ENCODE data around the gene CCNL2.
A peak's percentile ranks its signal among the peaks of the same experiment; 100 is the strongest.
"Not testable (repeated sequence)": the region's sequence is repeated elsewhere in the genome, so short reads cannot be mapped to it uniquely, and the experiment has no call there.

CCNL2 gene

DNA sequence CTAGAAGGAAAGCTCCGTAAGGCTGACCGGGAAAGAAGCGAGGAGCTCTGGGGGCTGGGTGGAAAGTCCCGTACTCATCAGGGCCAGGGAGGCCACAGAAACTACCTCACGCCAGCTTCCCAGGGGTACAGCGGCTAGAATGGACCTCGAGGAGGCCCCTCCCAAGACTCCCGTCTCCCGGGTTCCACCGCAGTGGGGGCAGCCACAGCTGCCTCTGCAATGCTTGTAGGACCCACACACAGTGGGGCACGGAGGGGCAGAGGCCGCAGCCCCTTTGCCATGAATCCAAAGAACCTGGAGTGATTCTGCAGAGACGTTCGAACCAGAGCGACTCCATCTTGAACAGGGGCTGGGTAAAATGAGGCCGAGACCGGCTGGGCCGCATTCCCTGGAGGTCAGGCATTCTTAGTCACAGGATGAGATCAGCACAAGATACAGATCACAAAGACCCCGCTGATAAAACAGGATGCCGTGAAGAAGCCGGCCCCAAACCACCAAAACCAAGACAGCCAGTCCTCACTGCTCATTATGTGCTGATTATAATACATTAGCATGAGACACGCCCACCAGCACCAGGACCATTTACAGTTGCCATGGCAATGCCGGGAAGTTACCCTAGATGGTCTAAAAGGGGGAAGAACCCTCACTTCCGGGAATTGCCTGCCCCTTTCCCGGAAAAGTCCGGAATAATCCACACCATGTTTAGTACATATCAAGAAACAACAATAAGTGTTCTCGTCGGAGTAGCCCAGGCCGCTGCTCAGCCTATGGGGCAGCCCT lies 23.5 kb upstream of the CCNL2 start:
- Histone ChIP-seq H3K27ac (ENCODE audit: low read depth, low read length) (no peak overlapping the region), H3K9me3 (ENCODE audit: low read length) (no peaks in the 10 kb centered on the region), H3K36me3 (ENCODE audit: insufficient read depth, low read length) (no peaks in the 10 kb centered on the region), H3K4me3 (ENCODE audit: low read depth in 1 of 2, low read length in 2 of 2) (no peak overlapping the region), H3K4me1 (ENCODE audit: insufficient read depth, low read length) (peaks cover 8% of the 10 kb centered on the region), H3K9ac (ENCODE audit: low read length) (no peak overlapping the region), H3K27me3 (ENCODE audit: control insufficient read depth in 1 of 2, insufficient read depth in 2 of 2, low read length in 2 of 2) (peaks cover 0 to 4% of the 10 kb centered on the region in 2 donors)

DNA sequence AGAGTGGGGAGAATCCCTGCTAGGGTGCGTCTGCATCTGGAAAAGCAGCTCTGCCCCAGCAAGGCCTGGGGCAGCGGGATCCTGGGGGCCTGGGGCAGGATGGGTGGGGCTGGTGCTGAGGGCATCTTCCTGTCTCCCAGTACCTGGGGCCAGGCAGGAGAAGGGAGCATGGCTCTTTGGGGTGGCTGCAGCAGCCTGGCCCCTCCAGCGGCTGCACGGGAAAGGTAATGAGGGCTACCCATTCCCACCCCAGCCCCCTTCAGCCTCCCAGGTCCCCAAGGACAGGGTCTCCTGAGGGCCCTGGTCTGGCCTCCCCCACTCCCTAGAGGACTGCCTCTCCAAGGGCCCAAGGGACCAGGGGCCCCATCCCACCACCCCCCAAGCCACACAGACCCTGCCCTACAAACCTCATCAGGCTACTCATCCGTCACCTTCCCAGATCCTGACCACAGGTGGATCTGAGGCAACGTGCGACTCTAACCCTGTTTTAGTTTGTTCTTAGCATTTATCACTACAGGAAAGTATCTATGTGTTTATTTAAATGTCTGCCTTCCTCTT lies 22.9 kb upstream of the CCNL2 start:
- H3K36me3 ChIP-seq (ENCODE audit: insufficient read depth, low read length): no peaks in the 10 kb centered on the region
- H3K4me1 ChIP-seq (ENCODE audit: insufficient read depth, low read length): peaks cover 8% of the 10 kb centered on the region
- H3K9me3 ChIP-seq (ENCODE audit: low read length): no peaks in the 10 kb centered on the region
- peaks cover 0 to 4% of the 10 kb centered on the region in 2 donors for H3K27me3 ChIP-seq (ENCODE audit: control insufficient read depth in 1 of 2, insufficient read depth in 2 of 2, low read length in 2 of 2)
- H3K4me3 ChIP-seq (ENCODE audit: low read depth in 1 of 2, low read length in 2 of 2): no peak overlapping the region
- H3K27ac ChIP-seq (ENCODE audit: low read depth, low read length): no peak overlapping the region
- no peak overlapping the region for H3K9ac ChIP-seq (ENCODE audit: low read length)

DNA sequence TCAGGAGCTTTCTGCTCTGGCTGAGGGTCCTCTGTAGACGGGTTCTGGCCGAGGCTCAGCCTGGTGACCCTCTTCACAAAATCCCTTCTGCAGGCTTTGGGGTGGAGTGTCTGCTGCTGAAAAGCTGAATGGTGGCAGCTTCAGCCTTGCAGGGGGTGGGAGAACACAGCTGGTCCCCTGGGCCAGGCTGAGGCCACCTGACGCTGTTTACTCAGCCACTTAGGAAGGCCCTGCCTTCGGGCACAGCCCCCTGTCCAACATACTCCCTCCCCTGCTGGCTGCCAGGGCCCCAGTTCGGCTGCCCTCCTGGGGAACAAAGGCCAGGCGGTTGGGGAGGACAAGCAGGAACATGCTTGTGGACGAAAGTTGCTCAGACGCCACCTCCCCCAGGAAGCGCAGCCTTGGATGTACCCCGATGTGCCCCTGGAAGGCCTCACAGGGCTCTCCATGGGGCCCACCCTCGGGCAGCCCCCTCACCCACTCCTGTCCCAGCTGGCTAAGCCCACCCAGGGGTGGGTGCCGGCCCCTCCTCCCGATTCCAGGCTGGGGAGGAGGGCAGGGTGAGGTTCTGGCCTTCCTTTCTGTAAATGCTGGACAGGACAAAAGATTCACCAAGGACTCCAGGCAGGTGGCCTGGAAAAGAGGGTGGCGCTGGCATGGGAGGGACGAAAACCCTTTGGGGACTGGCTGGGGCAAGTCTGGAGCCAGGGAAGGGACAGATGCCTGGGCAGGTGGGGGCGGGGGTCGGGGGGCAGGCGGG lies 22.2 kb upstream of the CCNL2 start, which contains the start of gene ANKRD65:
Gene ANKRD65, minus strand, starts transcription at position 130 of the 760 bp plus-strand sequence. CDS start 271 bp downstream, outside the sequence.
- Histone ChIP-seq H3K4me3 (ENCODE audit: low read depth in 1 of 2, low read length in 2 of 2) (peak within 1 kb of the TSS; percentile 35 to 42), H3K27me3 (ENCODE audit: control insufficient read depth in 1 of 2, insufficient read depth in 2 of 2, low read length in 2 of 2) (peaks cover 0 to 4% of the 10 kb centered on the region in 2 donors), H3K36me3 (ENCODE audit: insufficient read depth, low read length) (no peaks in the 10 kb centered on the region), H3K27ac (ENCODE audit: low read depth, low read length) (no peak within 1 kb of the TSS), H3K9me3 (ENCODE audit: low read length) (no peaks in the 10 kb centered on the region), H3K4me1 (ENCODE audit: insufficient read depth, low read length) (peaks cover 8% of the 10 kb centered on the region), H3K9ac (ENCODE audit: low read length) (peak within 1 kb of the TSS; percentile 27)

DNA sequence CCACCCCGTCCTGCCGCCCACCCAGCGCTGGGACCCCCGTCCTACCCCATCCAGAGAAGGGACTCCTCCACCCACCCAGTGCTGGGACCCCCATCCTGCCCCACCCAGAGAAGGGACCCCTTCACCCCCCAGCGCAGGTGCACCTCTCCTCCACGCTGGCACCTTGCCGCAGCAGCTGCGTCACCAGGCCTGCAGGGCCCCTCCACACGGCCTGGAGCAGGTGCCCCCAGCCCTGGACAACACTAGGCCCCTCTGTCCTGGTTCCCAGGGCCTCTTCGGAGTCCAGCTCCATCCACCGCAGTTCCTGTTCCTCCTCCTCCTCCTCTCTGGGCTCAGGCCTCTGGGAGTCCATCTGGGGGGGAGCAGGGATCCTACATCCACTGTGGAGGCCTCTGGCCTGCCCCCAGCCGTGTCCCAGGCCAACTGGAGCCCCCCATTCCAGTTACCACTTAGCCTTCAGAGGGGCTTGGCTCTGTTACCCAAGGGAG lies 21.6 kb upstream of the CCNL2 start:
- peak overlapping the region; percentile 35 to 42 for H3K4me3 ChIP-seq (ENCODE audit: low read depth in 1 of 2, low read length in 2 of 2)
- H3K4me1 ChIP-seq (ENCODE audit: insufficient read depth, low read length): peaks cover 8% of the 10 kb centered on the region
- H3K9me3 ChIP-seq (ENCODE audit: low read length): no peaks in the 10 kb centered on the region
- no peaks in the 10 kb centered on the region for H3K36me3 ChIP-seq (ENCODE audit: insufficient read depth, low read length)
- H3K27ac ChIP-seq (ENCODE audit: low read depth, low read length): no peak overlapping the region
- H3K9ac ChIP-seq (ENCODE audit: low read length): peak overlapping the region; percentile 27
- H3K27me3 ChIP-seq (ENCODE audit: control insufficient read depth in 1 of 2, insufficient read depth in 2 of 2, low read length in 2 of 2): peaks cover 0 to 4% of the 10 kb centered on the region in 2 donors

DNA sequence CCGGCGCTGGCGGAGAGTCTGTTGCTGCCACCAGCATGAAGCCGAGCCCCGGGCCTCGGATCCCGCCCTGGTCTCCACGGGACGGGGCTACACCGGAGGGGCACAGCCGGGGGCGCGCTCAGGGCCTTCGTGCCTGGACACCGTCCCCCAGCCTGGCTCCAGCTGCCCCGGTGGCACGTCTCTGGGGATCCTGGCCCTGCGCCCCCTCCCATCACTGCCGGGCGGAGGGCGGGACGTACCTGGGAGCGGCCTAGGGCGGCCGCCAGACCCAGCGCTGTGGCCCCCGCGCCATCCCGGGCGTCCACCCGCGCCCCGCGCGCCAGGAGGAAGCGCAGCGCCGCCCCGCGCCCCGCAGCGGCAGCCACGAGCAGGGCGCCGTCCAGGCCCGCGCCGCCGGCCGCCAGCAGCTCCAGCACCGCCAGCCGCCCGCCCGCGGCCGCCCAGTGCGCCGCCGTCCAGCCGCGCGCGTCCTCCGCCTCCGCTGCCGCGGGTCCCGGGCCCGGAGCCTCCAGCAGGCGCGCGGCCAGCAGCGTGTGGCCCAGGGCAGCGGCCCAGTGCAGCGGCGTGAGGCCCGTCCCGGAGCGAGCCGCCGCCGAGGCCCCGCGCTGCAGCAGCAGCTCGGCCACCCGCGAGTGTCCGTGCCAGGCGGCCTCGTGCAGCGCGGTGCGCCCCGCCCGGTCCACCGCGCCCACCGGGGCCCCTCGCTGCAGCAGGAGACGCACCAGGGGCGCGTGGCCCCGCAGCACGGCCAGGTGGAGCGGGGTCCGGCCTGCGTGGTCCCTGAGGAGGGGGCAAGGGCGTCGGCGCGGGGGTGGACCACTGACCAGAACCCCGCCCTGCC lies 20.9 kb upstream of the CCNL2 start:
- Histone ChIP-seq H3K9me3 (ENCODE audit: low read length) (no peaks in the 10 kb centered on the region), H3K27ac (ENCODE audit: low read depth, low read length) (peak overlapping the region; percentile 56), H3K36me3 (ENCODE audit: insufficient read depth, low read length) (no peaks in the 10 kb centered on the region), H3K4me3 (ENCODE audit: low read depth in 1 of 2, low read length in 2 of 2) (peak overlapping the region; percentile 43 to 54), H3K9ac (ENCODE audit: low read length) (no peak overlapping the region), H3K4me1 (ENCODE audit: insufficient read depth, low read length) (peaks cover 8% of the 10 kb centered on the region), H3K27me3 (ENCODE audit: control insufficient read depth in 1 of 2, insufficient read depth in 2 of 2, low read length in 2 of 2) (peaks cover 0 to 4% of the 10 kb centered on the region in 2 donors)

DNA sequence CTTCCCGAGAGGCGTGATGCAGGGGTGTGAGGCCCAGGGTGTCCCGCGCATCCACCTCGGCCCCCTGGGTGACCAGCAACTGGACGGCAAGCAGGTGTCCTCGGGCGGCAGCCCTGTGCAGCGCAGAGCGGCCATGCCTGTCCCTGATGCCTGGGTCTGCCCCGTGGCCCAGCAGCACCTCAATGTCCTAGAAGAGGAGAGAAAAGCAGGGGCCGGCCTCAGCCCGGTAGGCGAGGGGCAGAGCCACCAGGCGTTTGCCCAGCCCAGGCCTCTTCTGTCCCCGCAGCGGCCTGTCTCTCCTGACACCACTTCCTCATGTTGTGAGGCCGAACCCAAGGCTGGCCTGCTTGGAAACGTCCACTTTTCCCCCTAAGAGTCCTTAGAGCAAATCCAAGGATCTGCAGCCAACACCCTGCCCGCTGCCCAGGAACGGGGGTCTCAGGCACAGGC lies 20.3 kb upstream of the CCNL2 start:
- peaks cover 8% of the 10 kb centered on the region for H3K4me1 ChIP-seq (ENCODE audit: insufficient read depth, low read length)
- no peak overlapping the region for H3K9ac ChIP-seq (ENCODE audit: low read length)
- H3K27me3 ChIP-seq (ENCODE audit: control insufficient read depth in 1 of 2, insufficient read depth in 2 of 2, low read length in 2 of 2): peaks cover 0 to 4% of the 10 kb centered on the region in 2 donors
- no peaks in the 10 kb centered on the region for H3K9me3 ChIP-seq (ENCODE audit: low read length)
- peak overlapping the region; percentile 43 to 54 for H3K4me3 ChIP-seq (ENCODE audit: low read depth in 1 of 2, low read length in 2 of 2)
- no peaks in the 10 kb centered on the region for H3K36me3 ChIP-seq (ENCODE audit: insufficient read depth, low read length)
- peak overlapping the region; percentile 56 for H3K27ac ChIP-seq (ENCODE audit: low read depth, low read length)

DNA sequence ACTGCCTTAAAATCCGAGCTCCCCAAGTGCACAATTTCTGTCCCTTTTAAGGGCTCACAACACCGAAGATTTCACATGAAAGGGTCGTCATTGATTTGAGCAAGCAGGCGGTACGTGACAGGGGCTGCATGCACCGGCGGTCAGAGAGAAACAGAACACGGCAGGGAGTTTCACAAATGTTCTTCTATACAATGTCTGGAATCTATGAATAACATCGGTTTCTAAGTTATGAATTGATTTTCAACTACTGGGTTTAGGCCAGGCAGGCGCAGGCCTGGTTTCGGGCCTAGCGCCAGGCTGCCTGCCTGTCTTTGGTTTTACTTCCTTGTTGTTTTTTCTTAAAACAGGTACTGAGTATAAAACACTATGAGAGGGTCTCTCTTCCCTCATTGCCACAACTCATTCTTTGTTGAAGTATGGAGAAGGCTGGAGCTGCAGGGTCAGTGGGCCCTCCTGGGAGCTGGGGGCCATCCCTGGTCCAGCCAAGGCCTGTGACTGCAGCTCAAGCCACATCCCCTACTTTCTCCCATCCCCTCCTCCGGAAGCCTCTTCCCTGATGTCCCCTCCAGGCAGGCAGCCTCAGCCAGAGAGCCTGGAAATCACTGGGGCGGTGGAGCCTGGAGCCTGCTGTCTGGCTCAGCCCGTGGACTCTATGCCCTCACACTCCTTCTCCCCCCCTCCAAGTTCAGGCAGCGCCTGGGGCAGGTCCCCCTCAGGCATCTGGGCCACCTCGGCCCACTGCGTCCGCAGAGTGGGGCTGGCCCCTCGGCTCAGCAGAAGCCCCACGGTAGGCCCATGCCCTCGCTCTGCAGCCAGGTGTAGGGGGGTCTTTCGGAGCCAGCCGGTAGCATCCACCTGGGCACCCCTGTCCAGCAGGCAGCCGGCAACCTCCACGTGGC lies 19.6 kb upstream of the CCNL2 start:
- Histone ChIP-seq H3K9ac (ENCODE audit: low read length) (no peak overlapping the region), H3K4me1 (ENCODE audit: insufficient read depth, low read length) (peaks cover 8% of the 10 kb centered on the region), H3K36me3 (ENCODE audit: insufficient read depth, low read length) (no peaks in the 10 kb centered on the region), H3K27me3 (ENCODE audit: control insufficient read depth in 1 of 2, insufficient read depth in 2 of 2, low read length in 2 of 2) (peaks cover 0 to 4% of the 10 kb centered on the region in 2 donors), H3K27ac (ENCODE audit: low read depth, low read length) (peak overlapping the region; percentile 56), H3K4me3 (ENCODE audit: low read depth in 1 of 2, low read length in 2 of 2) (no peak overlapping the region), H3K9me3 (ENCODE audit: low read length) (no peaks in the 10 kb centered on the region)

DNA sequence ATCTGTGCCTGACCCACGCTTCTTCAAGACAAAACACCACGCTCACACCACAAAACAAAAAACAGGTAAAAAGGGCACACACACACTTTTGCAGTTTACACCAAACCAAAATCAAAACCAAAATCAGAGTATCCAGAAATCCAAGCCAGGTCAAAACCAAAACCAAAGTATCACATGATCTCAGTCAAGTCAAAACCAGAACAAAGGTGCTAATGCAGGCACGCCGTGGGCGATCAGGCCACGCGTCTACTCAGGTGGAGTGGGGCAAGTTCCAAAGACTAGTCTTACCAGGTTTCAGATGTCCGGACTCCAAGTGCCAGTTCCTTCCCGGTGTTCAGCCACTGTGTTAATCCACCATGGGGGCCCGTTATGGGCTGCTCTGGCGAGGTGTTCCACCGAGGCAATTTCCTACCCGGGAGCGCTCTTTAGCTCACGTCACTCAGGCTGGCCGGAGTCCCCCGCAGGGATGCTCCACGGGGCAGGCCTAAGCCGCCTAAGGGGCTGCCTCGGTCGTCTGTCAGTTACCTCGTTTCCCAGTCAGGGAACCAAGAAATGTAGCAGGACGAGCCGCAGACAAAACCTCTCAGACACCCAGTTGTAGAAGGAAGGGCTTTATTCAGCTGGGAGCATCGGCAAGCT lies 18.8 kb upstream of the CCNL2 start:
- not testable (repeated sequence) for H3K27ac ChIP-seq (ENCODE audit: low read depth, low read length); H3K9me3 ChIP-seq (ENCODE audit: low read length); H3K4me1 ChIP-seq (ENCODE audit: insufficient read depth, low read length); H3K27me3 ChIP-seq (ENCODE audit: control insufficient read depth in 1 of 2, insufficient read depth in 2 of 2, low read length in 2 of 2); H3K36me3 ChIP-seq (ENCODE audit: insufficient read depth, low read length); H3K4me3 ChIP-seq (ENCODE audit: low read depth in 1 of 2, low read length in 2 of 2); H3K9ac ChIP-seq (ENCODE audit: low read length)

DNA sequence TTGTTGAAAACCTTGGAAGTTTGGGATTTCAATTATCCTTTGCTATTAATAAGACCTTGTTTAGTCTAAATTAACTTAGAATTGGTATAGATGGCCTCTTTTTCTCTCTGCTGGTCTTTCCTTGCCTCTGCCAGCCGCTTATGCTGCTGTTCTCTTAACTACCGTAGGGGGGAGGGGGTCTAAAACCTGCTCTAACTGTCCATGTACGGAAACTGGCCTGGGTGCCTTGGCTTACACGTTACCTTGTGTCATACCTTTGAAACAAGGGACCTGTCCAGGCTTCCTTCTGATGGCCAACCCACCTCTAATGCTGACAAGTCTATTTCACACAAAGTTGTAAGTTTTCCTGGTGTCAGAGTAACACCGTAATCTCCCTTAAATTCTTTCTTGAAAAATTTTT lies 18.3 kb upstream of the CCNL2 start:
- H3K27me3 ChIP-seq (ENCODE audit: control insufficient read depth in 1 of 2, insufficient read depth in 2 of 2, low read length in 2 of 2); H3K36me3 ChIP-seq (ENCODE audit: insufficient read depth, low read length); H3K9ac ChIP-seq (ENCODE audit: low read length); H3K4me1 ChIP-seq (ENCODE audit: insufficient read depth, low read length); H3K9me3 ChIP-seq (ENCODE audit: low read length); H3K27ac ChIP-seq (ENCODE audit: low read depth, low read length); H3K4me3 ChIP-seq (ENCODE audit: low read depth in 1 of 2, low read length in 2 of 2): not testable (repeated sequence)

DNA sequence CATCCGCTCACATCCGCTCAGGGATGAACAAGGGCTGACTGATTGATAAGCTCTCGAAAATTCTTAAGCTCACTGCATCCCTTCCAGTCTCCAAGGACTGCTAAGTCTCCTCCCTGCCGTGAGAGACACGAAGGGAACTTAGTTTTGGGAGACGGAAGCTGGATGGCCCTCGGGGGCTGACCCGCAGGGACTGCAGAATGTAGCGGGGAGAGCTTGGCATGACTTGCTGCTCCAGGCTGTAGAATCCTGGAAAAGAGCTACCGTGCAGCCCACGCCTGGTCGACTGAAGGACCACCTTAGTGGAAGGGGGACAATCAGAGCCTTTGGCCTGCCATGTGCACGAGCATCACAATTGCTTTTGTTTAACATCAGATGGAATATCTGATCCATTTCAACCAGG lies 16.6 kb upstream of the CCNL2 start:
- Histone ChIP-seq H3K27me3 (ENCODE audit: control insufficient read depth in 1 of 2, insufficient read depth in 2 of 2, low read length in 2 of 2) (peaks cover 0 to 2% of the 10 kb centered on the region in 2 donors), H3K4me1 (ENCODE audit: insufficient read depth, low read length) (peaks cover 2% of the 10 kb centered on the region), H3K4me3 (ENCODE audit: low read depth in 1 of 2, low read length in 2 of 2) (no peak overlapping the region), H3K27ac (ENCODE audit: low read depth, low read length) (no peak overlapping the region), H3K9me3 (ENCODE audit: low read length) (no peaks in the 10 kb centered on the region), H3K9ac (ENCODE audit: low read length) (no peak overlapping the region), H3K36me3 (ENCODE audit: insufficient read depth, low read length) (no peaks in the 10 kb centered on the region)
